GM19468 (cell line): ENCODE measurements around the gene RAX2.

Experiments used
- ATAC-seq: cut with Tn5 transposase; IDR thresholded peaks from one replicate; pipeline ENCODE4 v1.9.1; 2021; ENCODE audit warnings: mild to moderate bottlenecking, moderate library complexity, moderate number of reproducible peaks; ENCODE audit not compliant: unreplicated experiment; ENCODE audit errors: extremely low read depth

RAX2 gene

GRCh38 chr19:3734310-3734600 is 37.8 kb downstream of the RAX2 start:
- no peak for ATAC-seq

GRCh38 chr19:3733549-3734309 is 38.3 kb downstream of the RAX2 start:
- ATAC-seq: no peak

GRCh38 chr19:3732108-3732507 is 39.9 kb downstream of the RAX2 start:
- no peak for ATAC-seq

- ATAC-seq: no peak
Measured at GRCh38 chr19:3730457-3730958, 41.5 kb downstream of the RAX2 start.

- ATAC-seq: no peak
Measured at GRCh38 chr19:3725640-3726310, 46.3 kb downstream of the RAX2 start.

GRCh38 chr19:3725121-3725520 is 46.9 kb downstream of the RAX2 start:
- ATAC-seq: no peak

- no peak for ATAC-seq
Measured at GRCh38 chr19:3723883-3724282, 48.1 kb downstream of the RAX2 start.

- no peak for ATAC-seq
Measured at GRCh38 chr19:3723110-3723488, 48.9 kb downstream of the RAX2 start.

GRCh38 chr19:3722443-3723109 is 49.5 kb downstream of the RAX2 start:
- no peak for ATAC-seq

GRCh38 chr19:3721887-3722442 is 50.1 kb downstream of the RAX2 start:
- ATAC-seq: no peak

GRCh38 chr19:3721131-3721886 is 50.7 kb downstream of the RAX2 start:
- no peak for ATAC-seq

- no peak for ATAC-seq
Measured at GRCh38 chr19:3720349-3720917, 51.6 kb downstream of the RAX2 start.

- no peak for ATAC-seq
Measured at GRCh38 chr19:3719868-3720267, 52.2 kb downstream of the RAX2 start.
